Activated gamma-delta T cell (primary cell): ENCODE results near the gene TBC1D17.

Experiments
- DNase-seq: peaks from one replicate; lab custom pipeline; 2025; lab: John Stamatoyannopoulos, UW

TBC1D17 gene

GRCh38 chr19:49861541-49862378 lies 15.7 kb upstream of the TBC1D17 start:
- DNase-seq, result no peak

- no peak for DNase-seq
Observed at GRCh38 chr19:49862391-49863253, 14.9 kb upstream of the TBC1D17 start.

GRCh38 chr19:49863254-49863934 lies 14.1 kb upstream of the TBC1D17 start:
- no peak for DNase-seq

GRCh38 chr19:49863935-49864320 lies 13.6 kb upstream of the TBC1D17 start:
- no peak for DNase-seq

GRCh38 chr19:49864890-49865289 lies 12.6 kb upstream of the TBC1D17 start:
- no peak for DNase-seq

GRCh38 chr19:49866933-49867782 lies 10.3 kb upstream of the TBC1D17 start, which contains the start of gene PNKP:
Gene PNKP, minus strand, starts transcription at chr19:49867576. Its CDS starts 372 bp downstream, at chr19:49867204.
- DNase-seq, result peak; percentile 78

GRCh38 chr19:49869009-49869483 lies 8.5 kb upstream of the TBC1D17 start:
- DNase-seq, result no peak

GRCh38 chr19:49869484-49870308 lies 7.8 kb upstream of the TBC1D17 start:
- DNase-seq, result peak; percentile 75

- no peak for DNase-seq
Observed at GRCh38 chr19:49870309-49870901, 7.1 kb upstream of the TBC1D17 start.

GRCh38 chr19:49871349-49871985 lies 6.0 kb upstream of the TBC1D17 start:
- no peak for DNase-seq

- no peak for DNase-seq
Observed at GRCh38 chr19:49872245-49873128, 5.0 kb upstream of the TBC1D17 start.

- DNase-seq, result no peak
Observed at GRCh38 chr19:49873129-49873521, 4.4 kb upstream of the TBC1D17 start.

GRCh38 chr19:49873834-49874233 lies 3.7 kb upstream of the TBC1D17 start:
- no peak for DNase-seq

- DNase-seq, result no peak
Observed at GRCh38 chr19:49874503-49875157, 2.9 kb upstream of the TBC1D17 start.

- DNase-seq, result no peak
Observed at GRCh38 chr19:49875177-49875576, 2.3 kb upstream of the TBC1D17 start.

GRCh38 chr19:49875857-49876421 lies 1.6 kb upstream of the TBC1D17 start:
- no peak for DNase-seq

- DNase-seq, result peak; percentile 92
Observed at GRCh38 chr19:49876422-49877019, 981 bp upstream of the TBC1D17 start.
